Activated CD4-positive, alpha-beta memory T cell treated with anti-CD3 and anti-CD28 coated beads for 36 hours (primary cell): ENCODE measurements around the gene NR1D2. TPM values are rescaled to one million over a fixed set of nuclear protein-coding genes. Genes with fewer than 3 reads are reported as not detected.
"Not testable (repeated sequence)": the region's sequence is repeated elsewhere in the genome, so short reads cannot be mapped to it uniquely, and the experiment has no call there.

Experiments used
- CTCF ChIA-PET: fragments of 350-600 bp; sonication (Branson Sonifier 250); formaldehyde crosslinking; loops from one replicate; lab custom pipeline; 2021; ENCODE audit warnings: antibody characterized with exemption, inconsistent platforms; lab: Charles Lee
- POLR2A ChIA-PET: fragments of 350-600 bp; sonication (Branson Sonifier 250); formaldehyde crosslinking; loops from one replicate; lab custom pipeline; 2021; ENCODE audit warnings: antibody characterized with exemption; lab: Charles Lee
- DNase-seq: peaks from one replicate; pipeline ENCODE4 v3.0.0-alpha.2; 2020
- H3K27ac Mint-ChIP-seq: one replicate; pipeline ENCODE4 v1.8.0; 2021; ENCODE audit warnings: mixed read lengths
- H3K27me3 Mint-ChIP-seq: one replicate; pipeline ENCODE4 v1.8.0; 2021; ENCODE audit warnings: mixed read lengths
- H3K36me3 Mint-ChIP-seq: one replicate; pipeline ENCODE4 v1.8.0; 2021; ENCODE audit warnings: mixed read lengths
- H3K4me1 Mint-ChIP-seq: one replicate; pipeline ENCODE4 v1.8.0; 2021; ENCODE audit warnings: low read depth, mixed read lengths
- H3K4me3 Mint-ChIP-seq: one replicate; pipeline ENCODE4 v1.8.0; 2021; ENCODE audit warnings: mild to moderate bottlenecking, mixed read lengths
- H3K9me3 Mint-ChIP-seq: one replicate; pipeline ENCODE4 v1.8.0; 2021; ENCODE audit warnings: mixed read lengths
- intact Hi-C: fragments of 100-400 bp; cut with micrococcal nuclease; formaldehyde crosslinking; loops from one replicate; pipeline ENCODE4 v1.15.1; 2023
- total RNA-seq, 2 experiments: library from RNA; stranded (reverse); gene quantifications; one replicate each; pipeline ENCODE4 v1.2.3, GENCODE V29; 2021

NR1D2 gene
- total RNA-seq, 2 experiments from 2014 or later = 5.4 to 5.9 TPM

DNA sequence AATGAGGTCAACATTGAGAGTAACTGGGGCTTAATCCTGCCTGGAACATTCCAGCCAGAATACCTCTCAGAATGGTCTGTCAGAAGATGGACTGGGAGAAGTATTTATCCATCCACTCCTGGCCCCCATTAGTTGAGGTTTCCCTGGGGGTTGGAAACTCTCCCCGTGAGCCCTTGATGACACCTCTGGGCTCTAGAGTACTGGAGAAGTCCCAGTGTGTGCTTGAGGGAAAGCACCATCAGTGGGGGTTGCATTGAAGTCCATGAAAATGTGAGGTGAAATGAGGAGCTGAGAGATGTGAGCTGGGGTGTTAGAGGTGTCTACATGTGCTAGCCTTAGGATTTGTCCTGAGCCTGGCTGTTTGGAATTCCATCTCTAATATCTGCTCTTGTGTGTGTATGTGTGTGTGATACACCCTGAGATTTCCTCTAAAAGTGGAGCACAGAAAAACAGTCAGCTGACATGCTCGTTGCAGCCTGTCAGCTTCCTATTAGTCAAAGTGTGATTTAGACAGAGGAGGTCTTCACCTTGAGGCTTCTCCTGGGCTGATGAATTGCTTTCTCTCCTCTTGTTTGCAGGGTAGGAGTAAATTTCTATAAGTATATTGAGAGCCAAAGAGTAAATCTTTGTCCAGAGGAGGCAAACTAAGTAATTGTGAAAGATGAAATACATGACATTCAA lies 67.6 kb downstream of the NR1D2 start:
- intact Hi-C loops = no loop called here
- Mint-ChIP-seq H3K27me3 (no peaks in the 10 kb centered on the region), H3K36me3 (no peaks in the 10 kb centered on the region), H3K9me3 (no peaks in the 10 kb centered on the region), H3K4me3 (no peak overlapping the region), H3K27ac (no peak overlapping the region), H3K4me1 (no peaks in the 10 kb centered on the region)
- ChIA-PET CTCF (no interaction called here), POLR2A (no interaction called here)
- no peak for DNase-seq

DNA sequence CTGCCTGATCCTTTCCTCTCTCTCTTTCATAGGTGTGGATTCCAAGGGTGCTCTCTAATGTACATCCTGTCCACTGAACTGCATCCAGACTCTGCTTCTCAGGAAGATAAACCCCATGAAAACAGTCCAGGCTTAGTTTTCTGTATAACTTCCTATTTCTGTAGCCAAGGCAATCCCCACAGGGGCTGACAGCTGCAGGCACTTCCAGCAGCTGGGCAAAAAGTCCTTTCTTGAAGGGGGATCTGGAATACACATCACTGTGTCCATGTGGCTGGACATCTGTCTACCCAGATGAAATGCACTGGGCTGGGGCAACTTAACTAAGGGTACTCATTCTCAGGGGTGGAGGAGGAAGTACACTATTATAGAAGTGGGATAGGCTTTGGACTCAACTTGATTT lies 72.2 kb downstream of the NR1D2 start:
- intact Hi-C loops = no loop called here
- H3K9me3 Mint-ChIP-seq = no peaks in the 10 kb centered on the region

DNA sequence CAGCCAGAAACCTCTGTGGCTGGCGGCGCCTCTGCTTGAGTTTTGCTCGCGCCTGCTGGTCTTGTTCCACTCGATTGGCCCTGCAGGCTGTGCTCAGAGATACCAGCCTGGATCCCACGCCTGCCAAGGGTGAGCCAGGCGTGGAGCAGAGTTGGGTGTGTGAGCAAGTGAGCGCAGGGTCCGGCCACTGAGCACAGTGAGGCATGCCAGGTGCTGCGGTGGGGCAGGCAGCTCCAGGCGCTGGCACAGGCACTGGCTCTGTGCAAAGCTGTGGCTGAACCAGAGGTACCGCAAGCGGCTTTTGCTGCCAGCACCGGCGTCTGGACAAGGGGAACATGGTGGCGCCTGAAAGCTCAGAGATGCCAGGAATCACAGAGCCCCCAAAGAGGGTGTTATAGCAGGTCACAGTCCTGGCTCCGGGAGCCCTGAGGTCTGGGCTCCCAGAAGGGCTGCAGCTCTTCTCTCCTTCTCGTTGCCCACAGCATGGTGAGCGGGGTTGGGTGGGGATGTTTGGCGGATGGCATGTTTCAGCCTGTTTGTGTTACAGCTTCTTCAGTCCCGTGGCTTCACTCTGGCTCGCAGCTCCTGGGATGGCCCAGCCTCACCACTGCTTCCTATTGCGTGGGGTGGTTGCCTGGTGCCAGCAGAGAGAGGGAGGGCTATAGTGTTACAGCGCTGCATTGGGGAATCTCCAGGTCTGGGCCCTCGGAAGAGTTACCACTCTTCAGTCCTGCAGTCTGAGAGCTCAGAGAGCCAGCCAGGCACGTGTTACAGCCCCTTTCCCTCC lies 73.9 kb downstream of the NR1D2 start:
- H3K4me3 Mint-ChIP-seq = no peak overlapping the region
- CTCF ChIA-PET = no interaction called here
- no peaks in the 10 kb centered on the region for H3K9me3 Mint-ChIP-seq
- H3K36me3 Mint-ChIP-seq = no peaks in the 10 kb centered on the region
- H3K4me1 Mint-ChIP-seq = no peaks in the 10 kb centered on the region
- intact Hi-C loops = no loop called here
- DNase-seq = no peak
- POLR2A ChIA-PET = no interaction called here
- no peaks in the 10 kb centered on the region for H3K27me3 Mint-ChIP-seq
- no peak overlapping the region for H3K27ac Mint-ChIP-seq

More for the DNA sequence above, 72.2 kb downstream of the NR1D2 start:
- no peak for DNase-seq
- CTCF ChIA-PET = no interaction called here
- H3K36me3 Mint-ChIP-seq = no peaks in the 10 kb centered on the region
- H3K4me3 Mint-ChIP-seq = no peak overlapping the region
- H3K27me3 Mint-ChIP-seq = no peaks in the 10 kb centered on the region
- no peaks in the 10 kb centered on the region for H3K4me1 Mint-ChIP-seq
- H3K27ac Mint-ChIP-seq = no peak overlapping the region
- POLR2A ChIA-PET = no interaction called here

DNA sequence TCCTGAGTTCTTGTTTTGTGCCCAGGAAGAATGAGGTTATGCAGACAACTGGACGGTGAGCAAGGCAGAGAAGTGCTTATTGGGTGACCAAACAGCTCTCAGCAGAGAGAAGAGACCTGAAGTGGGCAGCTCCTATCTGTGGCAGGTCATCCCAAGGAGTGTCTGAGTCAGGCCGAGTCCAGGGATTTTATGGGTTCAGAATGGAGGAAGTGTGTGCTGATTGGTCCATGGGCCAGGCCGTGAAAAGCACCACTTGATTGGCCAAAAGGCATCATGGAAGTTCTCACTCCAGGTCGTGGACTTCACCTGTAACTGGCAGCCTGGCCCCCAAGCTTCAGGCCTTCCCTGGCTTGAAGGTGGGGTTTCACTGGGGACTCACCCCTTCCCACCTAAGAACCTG lies 74.5 kb downstream of the NR1D2 start:
- H3K27me3 Mint-ChIP-seq = no peaks in the 10 kb centered on the region
- POLR2A ChIA-PET = interaction anchor here (0.7 kb wide), 1 partner anchor 12 kb away, joined by 3 read pairs; no protein-coding TSS in a partner anchor
- no peaks in the 10 kb centered on the region for H3K4me1 Mint-ChIP-seq
- H3K27ac Mint-ChIP-seq = no peak overlapping the region
- no peaks in the 10 kb centered on the region for H3K36me3 Mint-ChIP-seq
- no peak for DNase-seq
- CTCF ChIA-PET = no interaction called here
- intact Hi-C loops = no loop called here
- no peaks in the 10 kb centered on the region for H3K9me3 Mint-ChIP-seq
- no peak overlapping the region for H3K4me3 Mint-ChIP-seq

DNA sequence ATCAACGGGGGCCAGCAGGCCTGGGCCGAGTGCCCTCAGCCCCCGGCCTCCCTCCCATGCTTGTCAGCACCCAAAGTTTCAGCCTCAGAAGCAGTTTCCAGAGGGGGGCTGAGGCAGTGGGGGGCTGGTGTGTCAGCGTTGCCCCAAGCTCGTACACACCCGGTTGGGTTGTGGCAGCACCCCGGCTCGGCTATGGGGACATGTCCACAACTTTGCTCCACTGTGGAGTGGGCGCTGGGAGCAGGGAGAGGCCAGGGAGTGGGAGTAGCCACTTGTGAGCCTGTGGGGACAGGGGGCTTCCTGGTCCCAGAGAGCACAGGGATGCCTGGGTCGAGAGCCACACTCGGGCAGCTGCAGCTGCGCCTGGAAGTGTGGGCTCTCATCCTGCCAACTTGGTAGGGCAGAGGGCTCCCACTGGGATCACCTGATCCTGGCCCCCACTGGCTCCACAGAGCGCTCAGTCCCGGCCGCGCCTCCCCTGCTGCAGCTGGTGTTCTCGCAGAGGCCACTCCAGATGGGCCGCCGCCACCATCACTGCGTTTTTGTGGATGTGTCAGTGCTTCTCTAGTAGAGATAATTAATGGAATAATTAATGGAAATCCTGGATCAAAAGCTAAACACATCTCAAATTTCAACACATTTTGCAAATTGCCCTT lies 75.1 kb downstream of the NR1D2 start:
- H3K27ac Mint-ChIP-seq = no peak overlapping the region
- no peak for DNase-seq
- intact Hi-C loops = no loop called here
- no peak overlapping the region for H3K4me3 Mint-ChIP-seq
- H3K4me1 Mint-ChIP-seq = no peaks in the 10 kb centered on the region
- CTCF ChIA-PET = no interaction called here
- H3K36me3 Mint-ChIP-seq = no peaks in the 10 kb centered on the region
- POLR2A ChIA-PET = interaction anchor here (0.7 kb wide), 1 partner anchor 12 kb away, joined by 3 read pairs; no protein-coding TSS in a partner anchor
- no peaks in the 10 kb centered on the region for H3K9me3 Mint-ChIP-seq
- H3K27me3 Mint-ChIP-seq = no peaks in the 10 kb centered on the region

DNA sequence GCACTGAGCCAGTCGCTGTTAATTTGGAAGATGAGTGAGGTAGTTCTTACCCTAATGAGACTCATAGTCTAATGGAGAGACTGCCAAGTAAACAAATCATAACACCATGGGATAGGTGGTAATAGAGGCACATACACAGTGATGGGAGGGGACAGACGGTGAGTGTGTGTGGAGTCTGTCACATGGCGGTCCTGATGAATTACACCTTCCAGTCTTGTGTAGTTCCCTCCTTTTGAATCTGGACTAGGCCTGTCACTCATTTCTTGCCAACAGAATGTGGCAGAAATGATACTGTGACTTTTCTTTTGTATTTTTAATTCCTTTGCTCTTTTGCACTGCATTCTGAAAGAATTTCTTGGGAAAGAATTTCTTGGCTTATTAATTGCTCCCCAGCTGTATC lies 78.1 kb downstream of the NR1D2 start:
- POLR2A ChIA-PET = no interaction called here
- H3K36me3 Mint-ChIP-seq = no peaks in the 10 kb centered on the region

DNA sequence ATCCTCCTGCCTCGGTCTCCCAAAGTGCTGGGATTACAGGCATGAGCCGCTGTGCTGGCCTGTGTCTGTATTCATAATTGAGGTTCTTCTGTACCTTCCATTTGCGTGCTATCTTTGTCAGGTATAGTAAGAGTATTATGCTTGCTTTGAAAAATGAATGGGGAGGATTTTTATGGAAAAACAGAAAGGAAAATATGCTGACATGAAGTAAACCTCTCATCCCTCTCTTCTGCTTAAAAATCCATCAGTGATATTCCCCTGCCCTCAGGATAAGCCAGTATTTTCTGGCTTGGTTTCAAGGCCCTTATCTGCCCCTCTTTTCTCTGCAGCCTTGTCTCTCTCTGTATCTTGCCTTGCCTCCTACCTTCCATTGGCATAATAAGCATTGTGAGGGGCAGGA lies 80.7 kb downstream of the NR1D2 start:
- Mint-ChIP-seq H3K27ac (no peak overlapping the region), H3K27me3 (no peaks in the 10 kb centered on the region), H3K4me3 (no peak overlapping the region), H3K9me3 (no peaks in the 10 kb centered on the region), H3K36me3 (no peaks in the 10 kb centered on the region), H3K4me1 (no peaks in the 10 kb centered on the region)
- CTCF ChIA-PET = no interaction called here
- POLR2A ChIA-PET = no interaction called here
- intact Hi-C loops = no loop called here
- DNase-seq = no peak

More for the DNA sequence above, 78.1 kb downstream of the NR1D2 start:
- Mint-ChIP-seq H3K27ac (no peak overlapping the region), H3K9me3 (no peaks in the 10 kb centered on the region), H3K4me1 (no peaks in the 10 kb centered on the region), H3K4me3 (no peak overlapping the region), H3K27me3 (no peaks in the 10 kb centered on the region)
- CTCF ChIA-PET = no interaction called here
- intact Hi-C loops = no loop called here
- no peak for DNase-seq

DNA sequence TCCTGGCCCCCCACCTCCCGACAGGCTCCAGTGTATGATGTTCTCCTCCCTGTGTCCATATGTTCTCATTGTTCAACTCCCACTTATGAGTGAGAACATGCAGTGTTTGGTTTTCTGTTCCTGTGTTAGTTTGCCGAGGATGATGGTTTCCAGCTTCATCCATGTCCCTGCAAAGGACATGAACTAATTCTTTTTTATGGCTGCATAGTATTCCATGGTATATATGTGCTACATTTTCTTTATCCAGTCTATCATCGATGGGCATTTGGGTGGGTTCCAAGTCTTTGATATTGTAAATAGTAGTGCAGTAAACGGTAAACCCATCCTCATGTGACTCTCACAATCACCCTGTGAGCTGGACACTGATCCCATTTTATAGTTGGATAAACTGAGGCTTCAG lies 81.6 kb downstream of the NR1D2 start:
- H3K4me3 Mint-ChIP-seq, CTCF ChIA-PET, H3K36me3 Mint-ChIP-seq, H3K27me3 Mint-ChIP-seq, H3K9me3 Mint-ChIP-seq, H3K4me1 Mint-ChIP-seq, H3K27ac Mint-ChIP-seq, DNase-seq, POLR2A ChIA-PET, intact Hi-C loops: not testable (repeated sequence)

DNA sequence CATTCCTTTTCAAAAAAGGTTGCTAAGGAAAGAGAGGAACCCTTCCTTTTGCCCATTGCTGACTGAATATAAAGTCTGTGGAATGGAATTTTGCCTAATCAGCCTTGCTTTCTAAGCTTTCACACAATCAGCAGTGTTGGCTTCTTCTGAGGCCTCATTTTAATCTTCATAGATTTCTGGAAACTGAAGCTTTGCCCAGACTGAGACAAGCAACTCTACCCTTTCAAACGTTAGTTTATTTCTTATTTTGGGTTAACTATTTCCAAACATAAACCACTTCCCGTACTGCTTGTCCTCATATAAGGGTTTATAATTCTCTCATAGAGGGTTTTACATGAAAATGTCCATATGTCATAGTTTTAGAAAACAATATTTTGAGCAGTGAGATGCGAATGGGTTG lies 82.9 kb downstream of the NR1D2 start:
- Mint-ChIP-seq H3K27me3 (no peaks in the 10 kb centered on the region), H3K4me1 (no peaks in the 10 kb centered on the region), H3K36me3 (no peaks in the 10 kb centered on the region), H3K9me3 (no peaks in the 10 kb centered on the region), H3K4me3 (no peak overlapping the region), H3K27ac (no peak overlapping the region)
- POLR2A ChIA-PET = no interaction called here
- intact Hi-C loops = no loop called here
- CTCF ChIA-PET = no interaction called here
- DNase-seq = no peak

Other genes starting within 250 kb of the NR1D2 start
- gene UBE2E1, start 139.3 kb upstream of the NR1D2 start, total RNA-seq = 10 to 100 TPM; 82.8 to 84.8 TPM
- gene NKIRAS1, start 28.3 kb upstream of the NR1D2 start, total RNA-seq = 1 to 10 TPM; 3.9 TPM
- gene RPL15, start 28.2 kb upstream of the NR1D2 start, total RNA-seq = 1,000 to 10,000 TPM; 2,597 to 2,603 TPM